GM12874 (cell line): Measurements from ENCODE around the gene SNAPC4.

Source experiments
- CTCF ChIP-seq: IDR thresholded peaks from 2 replicates; pipeline ENCODE4 v1.5.1; 2011; ENCODE audit warnings: low read depth, mild to moderate bottlenecking, control low read depth, low read length, moderate library complexity; ENCODE audit not compliant: insufficient read depth

The SNAPC4 gene

GRCh38 chr9:136386018-136386417, 14.0 kb downstream of the SNAPC4 start:
- TF ChIP-seq CTCF, result no peak

- TF ChIP-seq CTCF, result no peak
Observed at GRCh38 chr9:136385015-136385414, 15.0 kb downstream of the SNAPC4 start.

- no peak for TF ChIP-seq CTCF
Observed at GRCh38 chr9:136383436-136383835, 16.5 kb downstream of the SNAPC4 start.

DNA sequence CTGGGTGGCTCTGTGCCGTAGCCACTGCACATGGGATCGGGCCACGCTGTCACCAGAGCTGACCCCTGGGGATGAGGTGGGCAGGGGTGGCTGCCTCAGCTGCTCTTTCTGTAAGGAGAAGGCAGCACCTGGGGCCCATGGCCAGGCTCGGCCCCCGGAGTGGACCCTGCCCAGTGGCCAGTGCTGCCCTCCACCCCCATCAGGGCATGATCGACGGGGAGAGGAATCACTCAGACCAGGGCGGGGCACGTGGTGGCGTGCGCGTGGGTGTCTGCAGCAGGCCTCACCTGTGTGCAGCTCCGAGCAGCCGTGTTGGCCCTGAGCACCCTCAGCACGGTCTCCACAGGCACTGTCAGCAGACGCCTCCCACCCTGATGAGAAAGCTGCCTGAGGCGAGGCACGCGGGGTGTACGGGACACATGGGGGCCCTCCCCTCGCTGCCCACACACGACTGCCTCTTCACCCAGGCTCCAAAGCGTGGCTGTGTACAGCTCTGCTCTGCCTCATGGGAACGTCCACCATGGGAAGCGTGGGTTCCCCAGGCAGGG, 17.9 kb downstream of the SNAPC4 start:
- TF ChIP-seq CTCF, result no peak

DNA sequence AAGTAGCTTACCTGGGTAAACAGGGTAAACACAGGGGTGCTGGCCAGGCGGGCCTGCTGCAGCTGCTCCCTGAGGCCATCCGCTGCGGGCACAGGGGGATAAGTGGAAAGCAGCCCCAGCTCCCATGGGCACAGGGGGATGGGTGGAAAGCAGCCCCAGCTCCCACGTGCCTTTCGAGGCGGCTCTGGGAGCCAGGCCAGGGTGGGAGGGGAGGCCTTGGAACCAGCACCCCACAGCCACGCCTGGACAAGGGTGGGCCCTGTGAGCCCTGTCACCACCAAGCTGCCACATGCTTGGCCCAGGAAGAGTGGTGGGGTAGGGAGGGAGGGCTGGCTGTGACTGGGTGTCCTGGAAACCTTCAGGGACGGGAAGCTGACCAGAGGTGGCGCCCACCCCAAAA, 18.7 kb downstream of the SNAPC4 start:
- no peak for TF ChIP-seq CTCF

DNA sequence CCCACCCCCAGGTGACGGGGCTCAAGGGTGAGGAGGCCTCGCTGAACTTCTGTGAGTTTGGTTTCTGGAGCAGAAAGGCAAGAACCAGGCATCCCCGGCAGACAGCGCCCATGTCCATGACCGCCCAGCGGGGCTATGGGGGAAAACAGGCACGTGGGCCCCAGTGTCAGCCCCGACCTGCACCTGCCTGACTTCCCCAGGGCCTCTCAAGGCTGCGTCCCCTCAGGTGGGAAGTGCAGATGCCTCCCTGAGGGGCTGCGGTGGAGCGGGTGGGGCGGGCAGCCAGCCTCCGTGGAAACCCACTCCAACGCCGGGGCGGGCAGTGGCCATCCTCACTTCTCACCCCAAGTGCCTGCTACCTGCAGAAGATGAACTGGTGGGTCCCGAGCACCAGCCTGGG, 19.6 kb downstream of the SNAPC4 start:
- TF ChIP-seq CTCF, result no peak

DNA sequence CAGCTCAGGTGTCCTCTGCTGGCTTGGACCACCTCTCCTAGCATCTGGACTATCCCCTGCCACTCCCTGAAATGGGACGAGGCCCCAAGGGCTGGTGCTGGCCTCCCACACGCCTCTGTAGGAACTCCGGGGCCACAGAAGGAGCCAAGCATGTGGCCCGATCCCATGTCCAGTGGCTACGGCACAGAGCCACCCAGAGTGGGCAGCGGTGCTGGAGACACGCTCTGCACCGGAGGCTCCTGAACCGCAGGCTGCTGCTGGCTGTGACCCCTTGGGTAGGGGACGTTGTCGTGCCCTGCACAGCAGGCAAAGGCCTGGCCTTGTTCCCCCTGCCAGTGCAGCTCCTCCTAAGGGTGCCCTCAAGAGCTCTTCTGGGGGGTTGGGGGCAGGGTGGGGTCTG, 20.1 kb downstream of the SNAPC4 start:
- TF ChIP-seq CTCF, result no peak
